HEK293 (cell line): ENCODE measurements around the gene ABCC9.

Experiments
- CTCF ChIA-PET: fragments of 350-600 bp; formaldehyde crosslinking; extraction: SDS; loops from one replicate; lab custom pipeline; 2021; ENCODE audit warnings: antibody characterized with exemption; lab: Yijun Ruan, JAX
- POLR2A ChIA-PET: fragments of 300-600 bp; formaldehyde crosslinking; extraction: SDS; loops from one replicate; lab custom pipeline; 2020; ENCODE audit warnings: antibody characterized with exemption, inconsistent platforms; lab: Yijun Ruan, JAX
- H3K27ac ChIP-seq: fragments of 200-500 bp; sonication (Bioruptor generic); 2 replicates; pipeline ENCODE4 v1.5.1; 2014; ENCODE audit warnings: low read depth, low read length, control low read depth, inconsistent platforms; ENCODE audit errors: extremely low read depth
- H3K36me3 ChIP-seq, 2 experiments: fragments of 200-500 bp in 1 of 2; sonication (Bioruptor generic) in 1 of 2; 1 replicate in 1 of 2; 2 replicates in 1 of 2; pipeline ENCODE4 v1.5.1; 2014 to 2017; ENCODE audit warnings: inconsistent platforms in 2 of 2, low read length in 2 of 2; ENCODE audit not compliant: control insufficient read depth in 2 of 2, insufficient read depth in 1 of 2
- H3K4me1 ChIP-seq: fragments of 200-500 bp; sonication (Bioruptor generic); 2 replicates; pipeline ENCODE4 v1.5.1; 2014; ENCODE audit warnings: mild to moderate bottlenecking, low read length, inconsistent platforms; ENCODE audit not compliant: control insufficient read depth, insufficient read depth
- H3K4me3 ChIP-seq: 2 replicates; pipeline ENCODE4 v1.5.1; 2011; ENCODE audit warnings: low read depth, mild to moderate bottlenecking, control low read depth, low read length, moderate library complexity
- H3K9me3 ChIP-seq: fragments of 200-500 bp; sonication (Bioruptor generic); 2 replicates; pipeline ENCODE4 v1.5.1; 2014; ENCODE audit warnings: low read depth, low read length, inconsistent platforms; ENCODE audit not compliant: control insufficient read depth, insufficient read depth
- GLI4 ChIP-seq: fragments of 450-650 bp; formaldehyde crosslinking; IDR thresholded peaks from 2 replicates; pipeline ENCODE4 v1.5.1; 2016; ENCODE audit warnings: missing biosample characterization, missing genetic modification characterization
- MZF1 ChIP-seq: fragments of 450-650 bp; formaldehyde crosslinking; IDR thresholded peaks from 2 replicates; pipeline ENCODE4 v1.5.1; 2017; ENCODE audit warnings: missing biosample characterization, missing genetic modification characterization, borderline replicate concordance
- SP2 ChIP-seq: fragments of 450-650 bp; formaldehyde crosslinking; IDR thresholded peaks from 2 replicates; pipeline ENCODE4 v1.5.1; 2016; ENCODE audit warnings: missing biosample characterization, missing genetic modification characterization
- ZFP3 ChIP-seq: fragments of 450-650 bp; formaldehyde crosslinking; IDR thresholded peaks from 2 replicates; pipeline ENCODE4 v1.5.1; 2016; ENCODE audit warnings: low read depth, missing biosample characterization, missing genetic modification characterization
- ZNF114 ChIP-seq: fragments of 450-650 bp; formaldehyde crosslinking; IDR thresholded peaks from 2 replicates; pipeline ENCODE4 v1.5.0; 2017; ENCODE audit warnings: missing biosample characterization, missing genetic modification characterization
- ZNF175 ChIP-seq: fragments of 450-650 bp; formaldehyde crosslinking; IDR thresholded peaks from 2 replicates; pipeline ENCODE4 v1.5.1; 2016; ENCODE audit warnings: missing biosample characterization, missing genetic modification characterization
- ZNF2 ChIP-seq: fragments of 450-650 bp; formaldehyde crosslinking; IDR thresholded peaks from 2 replicates; pipeline ENCODE4 v1.5.1; 2016; ENCODE audit warnings: missing biosample characterization, missing genetic modification characterization
- ZNF324 ChIP-seq: fragments of 450-650 bp; formaldehyde crosslinking; IDR thresholded peaks from 2 replicates; pipeline ENCODE4 v1.5.1; 2016; ENCODE audit warnings: missing biosample characterization, missing genetic modification characterization
- ZNF510 ChIP-seq: fragments of 450-650 bp; formaldehyde crosslinking; IDR thresholded peaks from 2 replicates; pipeline ENCODE4 v1.5.1; 2018; ENCODE audit warnings: mild to moderate bottlenecking, missing genetic modification characterization, missing biosample characterization; ENCODE audit not compliant: insufficient replicate concordance
- ZNF600 ChIP-seq: fragments of 450-650 bp; formaldehyde crosslinking; IDR thresholded peaks from 2 replicates; pipeline ENCODE4 v1.5.1; 2016; ENCODE audit warnings: missing biosample characterization, missing genetic modification characterization
- ZNF701 ChIP-seq: fragments of 450-650 bp; formaldehyde crosslinking; IDR thresholded peaks from 2 replicates; pipeline ENCODE4 v1.5.1; 2016; ENCODE audit warnings: missing biosample characterization, missing genetic modification characterization
- ZNF76 ChIP-seq: fragments of 450-650 bp; formaldehyde crosslinking; IDR thresholded peaks from 2 replicates; pipeline ENCODE4; 2016; ENCODE audit warnings: low read depth, missing biosample characterization, missing genetic modification characterization, borderline replicate concordance
- ZNF768 ChIP-seq: fragments of 450-650 bp; formaldehyde crosslinking; IDR thresholded peaks from 2 replicates; pipeline ENCODE4 v1.5.1; 2018; ENCODE audit warnings: missing biosample characterization, mild to moderate bottlenecking, missing genetic modification characterization
- ZNF777 ChIP-seq: fragments of 450-650 bp; formaldehyde crosslinking; IDR thresholded peaks from 2 replicates; pipeline ENCODE4 v1.5.1; 2017; ENCODE audit warnings: missing biosample characterization, missing genetic modification characterization, borderline replicate concordance
- ZNF792 ChIP-seq: fragments of 450-650 bp; formaldehyde crosslinking; IDR thresholded peaks from 2 replicates; pipeline ENCODE4 v1.5.1; 2016; ENCODE audit warnings: missing biosample characterization, missing genetic modification characterization
- ZSCAN23 ChIP-seq: fragments of 450-650 bp; formaldehyde crosslinking; IDR thresholded peaks from 2 replicates; pipeline ENCODE4 v1.5.1; 2016; ENCODE audit warnings: missing biosample characterization, missing genetic modification characterization
- TF ChIP-seq, protein P1 (sequence below): fragments of 450-650 bp; formaldehyde crosslinking; IDR thresholded peaks from 2 replicates; pipeline ENCODE4 v1.5.1; 2016; ENCODE audit warnings: missing biosample characterization, missing genetic modification characterization
- TF ChIP-seq, protein P2 (sequence below): fragments of 450-650 bp; IDR thresholded peaks from 2 replicates; pipeline ENCODE4 v1.5.1; 2018; ENCODE audit warnings: missing biosample characterization, mild to moderate bottlenecking, missing genetic modification characterization
- TF ChIP-seq, protein P3 (sequence below): fragments of 450-650 bp; formaldehyde crosslinking; IDR thresholded peaks from 2 replicates; pipeline ENCODE4 v1.5.1; 2016; ENCODE audit warnings: missing biosample characterization, missing genetic modification characterization, borderline replicate concordance
- TF ChIP-seq, protein P4 (sequence below): fragments of 450-650 bp; formaldehyde crosslinking; IDR thresholded peaks from 2 replicates; pipeline ENCODE4 v1.5.0; 2017; ENCODE audit warnings: missing biosample characterization, missing genetic modification characterization, borderline replicate concordance

Gene ABCC9

DNA sequence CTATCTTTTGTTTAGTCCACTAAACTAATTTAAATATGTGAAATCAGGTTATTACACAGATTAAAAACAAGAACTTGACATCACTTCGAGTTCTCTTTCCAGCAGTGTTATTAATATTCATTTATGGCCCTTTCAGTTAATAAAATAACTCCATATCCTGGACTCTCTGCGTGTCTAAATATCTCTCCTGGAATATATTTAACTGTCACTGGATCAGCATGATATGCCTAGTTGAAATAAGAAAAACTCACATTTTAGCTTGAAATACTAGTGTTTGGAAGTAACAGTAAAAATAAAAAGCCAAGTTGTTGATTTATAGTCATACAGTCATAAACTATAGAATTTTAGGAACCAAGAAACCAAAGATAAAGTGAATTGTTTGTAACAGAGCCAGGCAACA lies 45.6 kb downstream of the ABCC9 start:
- ChIA-PET POLR2A (no interaction called here), CTCF (no interaction called here)
- Histone ChIP-seq H3K36me3 (no peaks in the 10 kb centered on the region), H3K9me3 (no peaks in the 10 kb centered on the region), H3K27ac (no peak overlapping the region), H3K4me3 (no peak overlapping the region), H3K4me1 (no peaks in the 10 kb centered on the region)
- TF ChIP-seq, protein P1, sequence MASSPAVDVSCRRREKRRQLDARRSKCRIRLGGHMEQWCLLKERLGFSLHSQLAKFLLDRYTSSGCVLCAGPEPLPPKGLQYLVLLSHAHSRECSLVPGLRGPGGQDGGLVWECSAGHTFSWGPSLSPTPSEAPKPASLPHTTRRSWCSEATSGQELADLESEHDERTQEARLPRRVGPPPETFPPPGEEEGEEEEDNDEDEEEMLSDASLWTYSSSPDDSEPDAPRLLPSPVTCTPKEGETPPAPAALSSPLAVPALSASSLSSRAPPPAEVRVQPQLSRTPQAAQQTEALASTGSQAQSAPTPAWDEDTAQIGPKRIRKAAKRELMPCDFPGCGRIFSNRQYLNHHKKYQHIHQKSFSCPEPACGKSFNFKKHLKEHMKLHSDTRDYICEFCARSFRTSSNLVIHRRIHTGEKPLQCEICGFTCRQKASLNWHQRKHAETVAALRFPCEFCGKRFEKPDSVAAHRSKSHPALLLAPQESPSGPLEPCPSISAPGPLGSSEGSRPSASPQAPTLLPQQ = no peak
- no peak for TF ChIP-seq ZNF324 (tag by site-specific recombination)
- TF ChIP-seq ZNF76 (tag by site-specific recombination) = no peak
- TF ChIP-seq ZNF792 = no peak
- no peak for TF ChIP-seq ZNF175
- no peak for TF ChIP-seq ZNF2
- no peak for TF ChIP-seq ZNF768 (tag by site-specific recombination)
- TF ChIP-seq ZNF600 (tag by site-specific recombination) = no peak
- no peak for TF ChIP-seq GLI4 (tag by site-specific recombination)
- TF ChIP-seq, protein P2, sequence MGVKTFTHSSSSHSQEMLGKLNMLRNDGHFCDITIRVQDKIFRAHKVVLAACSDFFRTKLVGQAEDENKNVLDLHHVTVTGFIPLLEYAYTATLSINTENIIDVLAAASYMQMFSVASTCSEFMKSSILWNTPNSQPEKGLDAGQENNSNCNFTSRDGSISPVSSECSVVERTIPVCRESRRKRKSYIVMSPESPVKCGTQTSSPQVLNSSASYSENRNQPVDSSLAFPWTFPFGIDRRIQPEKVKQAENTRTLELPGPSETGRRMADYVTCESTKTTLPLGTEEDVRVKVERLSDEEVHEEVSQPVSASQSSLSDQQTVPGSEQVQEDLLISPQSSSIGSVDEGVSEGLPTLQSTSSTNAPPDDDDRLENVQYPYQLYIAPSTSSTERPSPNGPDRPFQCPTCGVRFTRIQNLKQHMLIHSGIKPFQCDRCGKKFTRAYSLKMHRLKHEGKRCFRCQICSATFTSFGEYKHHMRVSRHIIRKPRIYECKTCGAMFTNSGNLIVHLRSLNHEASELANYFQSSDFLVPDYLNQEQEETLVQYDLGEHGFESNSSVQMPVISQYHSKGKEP (tag by site-specific recombination) = no peak
- TF ChIP-seq ZNF114 (tag by site-specific recombination) = no peak
- TF ChIP-seq MZF1 = no peak
- TF ChIP-seq SP2 (tag by site-specific recombination) = no peak
- no peak for TF ChIP-seq ZNF777 (tag by site-specific recombination)
- TF ChIP-seq, protein P3, sequence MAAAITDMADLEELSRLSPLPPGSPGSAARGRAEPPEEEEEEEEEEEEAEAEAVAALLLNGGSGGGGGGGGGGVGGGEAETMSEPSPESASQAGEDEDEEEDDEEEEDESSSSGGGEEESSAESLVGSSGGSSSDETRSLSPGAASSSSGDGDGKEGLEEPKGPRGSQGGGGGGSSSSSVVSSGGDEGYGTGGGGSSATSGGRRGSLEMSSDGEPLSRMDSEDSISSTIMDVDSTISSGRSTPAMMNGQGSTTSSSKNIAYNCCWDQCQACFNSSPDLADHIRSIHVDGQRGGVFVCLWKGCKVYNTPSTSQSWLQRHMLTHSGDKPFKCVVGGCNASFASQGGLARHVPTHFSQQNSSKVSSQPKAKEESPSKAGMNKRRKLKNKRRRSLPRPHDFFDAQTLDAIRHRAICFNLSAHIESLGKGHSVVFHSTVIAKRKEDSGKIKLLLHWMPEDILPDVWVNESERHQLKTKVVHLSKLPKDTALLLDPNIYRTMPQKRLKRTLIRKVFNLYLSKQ (tag by site-specific recombination) = no peak
- TF ChIP-seq, protein P4, sequence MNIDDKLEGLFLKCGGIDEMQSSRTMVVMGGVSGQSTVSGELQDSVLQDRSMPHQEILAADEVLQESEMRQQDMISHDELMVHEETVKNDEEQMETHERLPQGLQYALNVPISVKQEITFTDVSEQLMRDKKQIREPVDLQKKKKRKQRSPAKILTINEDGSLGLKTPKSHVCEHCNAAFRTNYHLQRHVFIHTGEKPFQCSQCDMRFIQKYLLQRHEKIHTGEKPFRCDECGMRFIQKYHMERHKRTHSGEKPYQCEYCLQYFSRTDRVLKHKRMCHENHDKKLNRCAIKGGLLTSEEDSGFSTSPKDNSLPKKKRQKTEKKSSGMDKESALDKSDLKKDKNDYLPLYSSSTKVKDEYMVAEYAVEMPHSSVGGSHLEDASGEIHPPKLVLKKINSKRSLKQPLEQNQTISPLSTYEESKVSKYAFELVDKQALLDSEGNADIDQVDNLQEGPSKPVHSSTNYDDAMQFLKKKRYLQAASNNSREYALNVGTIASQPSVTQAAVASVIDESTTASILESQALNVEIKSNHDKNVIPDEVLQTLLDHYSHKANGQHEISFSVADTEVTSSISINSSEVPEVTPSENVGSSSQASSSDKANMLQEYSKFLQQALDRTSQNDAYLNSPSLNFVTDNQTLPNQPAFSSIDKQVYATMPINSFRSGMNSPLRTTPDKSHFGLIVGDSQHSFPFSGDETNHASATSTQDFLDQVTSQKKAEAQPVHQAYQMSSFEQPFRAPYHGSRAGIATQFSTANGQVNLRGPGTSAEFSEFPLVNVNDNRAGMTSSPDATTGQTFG = no peak
- TF ChIP-seq ZFP3 = no peak
- no peak for TF ChIP-seq ZNF510 (tag by site-specific recombination)
- no peak for TF ChIP-seq ZNF701 (tag by site-specific recombination)
- no peak for TF ChIP-seq ZSCAN23 (tag by site-specific recombination)
